H1 (cell line): ENCODE results near the gene MBD1. TPM values are rescaled to one million over a fixed set of nuclear protein-coding genes. Genes with fewer than 3 reads are reported as not detected.

Source experiments
- CEBPB ChIP-seq: IDR thresholded peaks from 2 replicates; pipeline ENCODE4 v1.6.1; 2012; ENCODE audit warnings: low read depth, low read length
- GTF2F1 ChIP-seq: IDR thresholded peaks from 2 replicates; pipeline ENCODE4 v1.6.1; 2012; ENCODE audit warnings: low read depth, low read length, improper control_type of control experiment, borderline replicate concordance
- polyA plus RNA-seq, 7 experiments: library from polyadenylated mRNA; depleted of rRNA in 3 of 7; stranded (reverse) in 5 of 7; unstranded in 2 of 7; fragments of >200 nt in 5 of 7; fragments of 200-250 nt in 2 of 7; gene quantifications; 1 replicate in 5 of 7; 2 replicates in 1 of 7; 4 replicates in 1 of 7; pipeline versions ENCODE4 v1.2.1 to v1.2.3, GENCODE V29; 2011 to 2013; ENCODE audit warnings: missing spikeins in 2 of 7, mixed read lengths in 2 of 7
- total RNA-seq: library from RNA; stranded (reverse); fragmentation: NEBNext Ultra II Directional; extraction: Animal tissue kit (Norgen Biotek cat#: 25700); gene quantifications from 2 replicates; pipeline ENCODE4 v1.2.1, GENCODE V29; 2021

The MBD1 gene
- total and polyA plus RNA-seq, 2 of the 8 experiments (the other 6 are each of a cell fraction or from before 2014, with no cell fraction given): 32.2 to 41.6 TPM

- TF ChIP-seq GTF2F1: no peak
- TF ChIP-seq CEBPB: no peak
Measured at GRCh38 chr18:50240080-50240563, 41.2 kb downstream of the MBD1 start (continued).
